Stimulated activated CD4-positive, alpha-beta T cell treated with anti-CD3 and anti-CD28 coated beads, Interleukin-1b, Interleukin-23, amount 100 ng/mL, for 1 hour (primary cell): ENCODE measurements around the gene MLPH.
A peak's percentile ranks its signal among the peaks of the same experiment; 100 is the strongest.

ENCODE experiments used
- DNase-seq, 2 donors: peaks; one replicate each; pipeline ENCODE4 v3.0.0-alpha.2; 2020; ENCODE audit warnings: low read depth in 2 of 2

The MLPH gene

DNA sequence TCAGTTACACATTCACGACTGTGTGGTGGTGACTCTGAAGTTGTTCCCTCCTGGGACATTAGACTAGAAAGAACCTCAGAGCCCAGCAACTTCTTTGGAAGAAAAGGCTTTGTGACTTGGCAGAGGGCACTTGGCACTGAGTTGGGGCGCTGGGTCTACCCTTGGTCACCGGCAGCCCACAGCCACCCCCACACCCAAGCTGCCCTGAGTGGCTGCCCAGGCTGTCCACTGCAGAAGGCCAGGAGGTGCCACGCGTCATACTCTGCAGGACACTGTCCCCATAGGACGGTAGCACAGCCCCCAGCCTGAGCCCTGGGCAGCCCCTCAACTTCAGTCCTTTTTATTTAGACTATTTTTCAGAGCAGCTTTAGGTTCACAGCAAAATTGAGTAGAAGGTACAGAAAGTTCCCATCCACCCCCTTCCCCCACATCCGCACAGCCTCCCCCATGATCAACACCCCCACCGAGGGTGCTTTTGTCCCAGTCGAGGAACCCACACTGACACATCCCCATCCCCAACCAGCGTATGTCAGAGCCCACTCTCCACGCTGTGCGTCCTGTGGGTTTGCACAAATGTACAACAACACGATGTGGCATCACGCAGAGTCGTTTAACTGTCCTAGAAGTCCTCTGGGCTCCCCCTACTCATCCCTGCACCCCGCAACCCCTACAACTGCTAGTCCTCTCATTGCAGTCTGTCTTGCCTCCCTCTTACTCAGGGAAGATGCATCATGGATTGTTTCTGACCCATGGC lies 80.4 kb downstream of the MLPH start:
- no peak for DNase-seq

DNA sequence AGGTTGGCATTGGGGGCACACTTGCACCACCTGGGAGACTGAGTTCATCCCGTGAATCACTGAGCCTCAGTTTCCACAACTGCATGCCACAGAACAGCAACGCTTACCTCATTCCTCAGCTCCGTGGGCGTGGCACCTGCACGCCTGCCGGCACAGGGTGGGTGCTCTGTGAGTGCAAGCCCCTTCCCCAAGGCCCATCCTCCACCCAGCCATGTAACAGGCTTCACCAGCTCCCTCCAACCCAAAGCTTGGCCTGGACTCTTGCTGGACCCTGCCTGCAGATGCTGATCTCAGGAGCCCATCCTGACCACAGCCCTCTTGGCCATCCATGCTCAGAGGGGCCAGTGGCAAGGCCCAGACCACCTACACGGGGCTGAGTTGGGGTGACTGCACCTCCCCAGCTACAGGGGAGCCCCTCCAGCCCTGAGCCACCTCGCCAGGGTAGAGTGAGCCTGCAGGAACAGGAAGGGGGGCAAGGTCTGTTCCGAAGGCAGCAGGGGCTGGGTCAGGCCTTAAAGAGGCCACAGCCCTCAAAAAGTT lies 81.1 kb downstream of the MLPH start:
- DNase-seq, result no peak

DNA sequence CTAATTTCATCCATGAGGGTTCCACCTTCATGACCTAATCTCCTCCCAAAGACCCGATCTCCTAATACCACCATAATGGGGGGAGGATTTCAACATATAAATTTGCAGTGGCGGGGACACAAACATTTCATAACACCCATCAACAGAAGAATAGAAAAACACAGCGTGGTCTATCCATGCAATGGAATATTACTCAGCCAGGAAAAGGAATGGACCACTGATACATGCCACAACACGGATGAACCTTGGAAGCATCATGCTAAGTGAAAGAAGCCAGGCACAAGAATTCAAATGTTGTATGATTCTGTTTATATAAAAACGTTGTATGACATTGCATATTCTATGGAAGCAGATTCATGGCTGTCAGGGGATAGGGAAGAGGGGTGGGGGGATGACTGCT lies 82.0 kb downstream of the MLPH start:
- no peak for DNase-seq

DNA sequence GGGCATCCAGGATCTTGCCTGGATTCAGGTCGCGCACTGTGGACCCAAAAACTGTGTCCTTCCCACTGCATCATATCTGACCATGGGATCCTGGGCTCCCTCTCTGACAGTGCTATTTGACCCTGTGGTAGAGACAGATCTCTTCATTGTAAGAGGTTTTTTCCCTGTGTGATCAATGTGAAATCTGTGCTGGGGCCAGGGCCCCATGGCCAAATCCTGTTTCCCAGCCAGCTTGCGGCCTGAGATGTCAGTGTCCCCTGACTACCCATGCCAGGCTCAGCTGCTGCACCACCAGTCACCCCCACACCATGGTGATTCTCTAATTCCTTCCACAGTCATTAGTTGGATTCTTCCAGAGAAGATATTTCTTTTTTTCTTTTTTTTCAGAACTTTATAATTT lies 82.8 kb downstream of the MLPH start:
- no peak for DNase-seq

DNA sequence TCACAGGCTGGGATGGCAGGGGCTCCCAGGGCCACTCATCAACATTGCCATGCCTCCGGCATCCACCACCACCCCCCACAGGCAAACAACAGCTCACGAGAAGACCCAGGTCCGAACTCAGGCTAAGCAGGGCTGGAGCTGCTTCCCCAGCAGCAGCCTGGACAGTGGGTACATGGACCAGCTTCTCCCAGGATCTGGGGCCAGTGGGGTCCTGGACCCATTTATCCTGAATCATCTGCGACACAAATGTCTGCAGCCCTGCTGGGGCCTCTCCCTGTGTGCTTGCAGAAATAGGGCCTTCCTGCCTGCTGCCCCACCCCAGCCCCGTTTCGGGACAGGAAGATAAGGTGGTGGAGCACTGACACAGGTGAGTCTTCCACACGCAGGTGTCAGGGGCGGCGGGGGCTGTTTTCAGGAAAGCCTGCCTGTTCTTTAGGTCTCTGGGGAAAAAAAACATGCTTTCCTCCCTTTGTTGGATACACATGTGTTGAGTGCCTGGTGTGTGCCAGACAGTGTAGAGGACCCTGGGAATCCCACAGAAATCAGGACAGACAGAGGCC lies 83.8 kb downstream of the MLPH start:
- no peak for DNase-seq

DNA sequence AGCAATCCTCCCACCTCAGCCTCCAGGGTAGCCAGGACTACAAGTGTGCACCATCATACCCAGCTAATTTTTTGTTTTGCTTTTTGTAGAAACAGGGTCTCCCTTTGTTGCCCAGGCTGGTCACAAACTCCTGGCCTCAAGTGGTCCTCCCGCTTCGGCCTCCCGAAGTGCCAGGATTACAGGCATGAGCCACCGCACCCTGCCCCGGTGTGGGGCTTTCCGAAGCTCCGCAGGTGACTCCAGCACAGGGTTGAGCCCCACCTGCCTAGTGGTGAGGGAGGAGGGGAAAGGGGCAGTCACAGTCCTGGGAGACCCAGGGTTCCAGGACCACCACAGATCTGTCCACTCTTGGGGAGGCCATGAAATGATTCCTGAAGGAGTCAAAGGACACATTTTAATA lies 84.5 kb downstream of the MLPH start:
- DNase-seq, result no peak

DNA sequence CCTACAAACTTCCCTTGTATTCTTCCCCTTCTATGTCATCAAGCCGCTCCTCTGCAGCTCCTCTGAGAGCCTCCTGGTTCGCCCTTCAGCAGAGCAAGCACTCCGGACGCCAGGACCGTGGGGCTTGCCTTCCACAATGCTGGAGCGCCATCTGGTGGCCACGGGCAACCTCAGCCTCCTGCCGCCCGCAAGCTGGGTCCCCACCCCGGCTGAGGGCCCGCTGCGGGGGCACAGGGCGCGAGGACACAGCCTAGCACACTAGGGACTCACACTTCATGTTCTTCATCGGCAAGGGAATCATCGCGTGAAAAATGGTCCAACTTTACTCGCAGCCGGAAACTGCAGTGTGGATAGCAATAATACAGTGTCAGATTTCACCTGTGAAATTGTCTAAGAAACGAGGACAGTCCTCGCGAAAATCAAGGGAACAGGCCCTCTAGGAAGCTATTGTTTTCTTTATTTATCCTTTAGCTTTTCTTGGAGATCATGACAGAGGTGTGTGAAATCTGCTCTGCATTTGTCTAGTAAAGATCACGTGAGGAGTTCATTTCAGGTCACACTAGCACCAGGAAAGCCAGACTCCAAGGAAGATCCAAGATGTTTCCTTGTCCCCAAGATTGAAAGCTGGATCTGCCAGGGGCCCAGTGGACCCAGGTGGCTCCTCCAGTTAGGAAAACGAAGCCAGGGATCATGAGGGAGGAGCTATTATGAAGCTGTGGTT lies 85.1 kb downstream of the MLPH start:
- DNase-seq, result peak; percentile 67 to 88

DNA sequence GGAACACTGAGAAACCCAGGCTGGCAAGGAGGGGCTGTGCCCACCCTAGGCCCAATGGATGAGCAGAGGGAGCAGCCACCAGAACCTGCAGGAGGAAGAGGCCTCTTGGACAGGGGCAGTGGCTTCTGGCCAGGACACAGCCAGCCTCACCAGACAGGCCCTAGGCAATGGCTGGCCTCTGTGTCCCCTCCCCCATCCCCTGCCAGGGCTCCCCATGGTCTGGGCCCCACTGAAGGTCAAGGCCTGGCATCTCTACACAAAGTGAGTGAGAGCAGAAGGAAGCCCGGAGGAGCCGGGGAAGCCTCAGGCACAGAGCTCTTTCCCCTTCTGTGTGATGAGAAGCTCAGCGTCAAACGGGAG lies 85.7 kb downstream of the MLPH start:
- DNase-seq, result no peak

DNA sequence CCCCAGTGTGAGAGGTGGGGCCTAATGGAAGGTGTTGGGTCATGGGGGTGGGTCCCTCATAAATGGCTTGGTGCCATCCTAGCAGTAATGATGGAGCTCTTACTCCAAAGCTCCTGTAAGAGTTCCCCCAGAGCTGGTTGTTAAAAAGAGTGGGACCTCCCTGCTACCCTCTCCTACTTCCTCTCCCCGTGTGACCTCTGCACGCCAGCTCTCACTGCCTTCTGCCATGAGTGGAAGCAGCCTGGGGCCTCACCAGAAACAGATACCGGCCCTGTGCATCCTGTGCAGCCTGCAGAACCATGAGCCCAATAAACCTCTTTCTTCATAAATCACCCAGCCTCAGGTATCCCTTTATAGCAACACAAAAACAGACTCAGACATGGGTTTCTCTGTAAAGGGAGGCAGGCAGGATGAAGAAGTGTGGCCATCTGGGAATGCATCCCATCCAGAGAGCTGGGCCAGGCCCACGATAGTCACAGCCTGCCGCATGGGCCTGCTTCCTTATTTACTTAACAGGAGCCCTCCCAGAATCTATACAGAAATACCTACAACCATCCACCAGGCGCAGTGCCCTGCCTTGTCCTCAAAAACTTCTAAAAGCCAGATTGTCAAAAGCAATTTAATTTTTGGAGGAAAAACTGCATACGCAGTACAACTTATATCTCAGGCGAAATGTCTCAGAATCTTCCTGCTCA lies 86.8 kb downstream of the MLPH start:
- no peak for DNase-seq

DNA sequence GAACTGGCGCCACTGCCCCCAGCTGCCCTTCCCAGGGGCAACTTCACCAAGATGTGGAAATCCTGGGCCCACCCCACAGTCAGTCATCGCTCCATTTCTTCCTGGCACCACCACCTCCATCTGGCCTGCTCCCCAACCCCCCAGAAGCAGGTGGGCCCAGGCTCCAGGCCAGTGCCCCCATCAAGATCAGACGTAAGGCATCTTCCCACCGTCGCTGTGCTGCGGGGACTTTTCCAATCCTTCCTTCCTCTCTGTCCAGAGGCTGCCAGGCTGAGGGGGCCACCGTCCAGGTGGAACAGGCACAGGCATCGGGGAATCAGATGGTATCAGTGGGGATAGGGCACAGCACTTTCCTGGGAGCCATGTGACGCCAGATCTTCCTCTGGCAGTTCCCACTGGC lies 87.4 kb downstream of the MLPH start:
- no peak for DNase-seq

DNA sequence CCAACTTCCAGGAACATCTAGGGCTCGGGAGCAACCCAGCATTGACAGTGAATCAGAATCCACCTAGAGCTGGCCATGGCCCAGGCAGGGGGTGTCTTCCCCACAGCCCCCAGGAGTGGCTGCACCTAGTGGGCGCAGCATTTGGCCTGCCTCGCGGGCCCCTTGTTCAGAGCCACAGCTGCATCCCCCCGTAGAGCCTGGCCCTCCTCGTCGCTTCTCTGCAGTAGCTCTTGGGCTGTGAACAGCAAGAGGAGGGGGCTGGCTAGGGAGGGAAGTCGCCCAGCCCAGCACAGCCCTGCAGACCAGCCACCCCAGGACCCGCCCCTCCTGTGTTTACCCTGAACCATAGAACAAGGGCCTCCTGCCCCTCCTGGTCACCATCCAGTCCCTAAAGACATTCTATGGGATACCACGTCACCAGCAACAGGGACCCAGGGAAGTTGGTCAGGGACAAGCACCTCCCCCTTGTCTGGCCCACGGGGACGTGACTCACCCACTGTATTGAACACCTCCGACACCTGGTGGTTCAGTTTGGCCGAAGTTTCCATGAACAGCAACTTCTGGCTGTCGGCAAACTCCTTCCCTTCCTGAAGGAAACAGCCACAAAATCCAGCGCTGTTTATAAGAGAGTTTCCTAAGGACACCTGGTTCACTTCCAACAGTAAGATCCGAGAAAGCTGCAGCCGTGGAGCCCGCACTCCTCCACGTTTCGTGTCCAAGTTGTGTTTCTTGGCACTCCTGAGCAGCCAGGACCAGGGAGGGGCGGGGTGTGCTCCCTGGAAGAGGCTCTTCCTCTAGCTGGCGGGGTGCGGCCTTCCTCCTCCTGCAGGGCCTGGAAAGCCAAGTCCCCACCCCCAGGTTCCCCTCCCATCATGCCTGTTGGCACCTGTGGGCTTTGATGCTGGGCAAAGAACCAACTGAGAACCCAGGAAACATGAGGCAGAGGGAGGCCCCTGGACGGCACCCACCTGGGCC lies 88.1 kb downstream of the MLPH start:
- no peak for DNase-seq

DNA sequence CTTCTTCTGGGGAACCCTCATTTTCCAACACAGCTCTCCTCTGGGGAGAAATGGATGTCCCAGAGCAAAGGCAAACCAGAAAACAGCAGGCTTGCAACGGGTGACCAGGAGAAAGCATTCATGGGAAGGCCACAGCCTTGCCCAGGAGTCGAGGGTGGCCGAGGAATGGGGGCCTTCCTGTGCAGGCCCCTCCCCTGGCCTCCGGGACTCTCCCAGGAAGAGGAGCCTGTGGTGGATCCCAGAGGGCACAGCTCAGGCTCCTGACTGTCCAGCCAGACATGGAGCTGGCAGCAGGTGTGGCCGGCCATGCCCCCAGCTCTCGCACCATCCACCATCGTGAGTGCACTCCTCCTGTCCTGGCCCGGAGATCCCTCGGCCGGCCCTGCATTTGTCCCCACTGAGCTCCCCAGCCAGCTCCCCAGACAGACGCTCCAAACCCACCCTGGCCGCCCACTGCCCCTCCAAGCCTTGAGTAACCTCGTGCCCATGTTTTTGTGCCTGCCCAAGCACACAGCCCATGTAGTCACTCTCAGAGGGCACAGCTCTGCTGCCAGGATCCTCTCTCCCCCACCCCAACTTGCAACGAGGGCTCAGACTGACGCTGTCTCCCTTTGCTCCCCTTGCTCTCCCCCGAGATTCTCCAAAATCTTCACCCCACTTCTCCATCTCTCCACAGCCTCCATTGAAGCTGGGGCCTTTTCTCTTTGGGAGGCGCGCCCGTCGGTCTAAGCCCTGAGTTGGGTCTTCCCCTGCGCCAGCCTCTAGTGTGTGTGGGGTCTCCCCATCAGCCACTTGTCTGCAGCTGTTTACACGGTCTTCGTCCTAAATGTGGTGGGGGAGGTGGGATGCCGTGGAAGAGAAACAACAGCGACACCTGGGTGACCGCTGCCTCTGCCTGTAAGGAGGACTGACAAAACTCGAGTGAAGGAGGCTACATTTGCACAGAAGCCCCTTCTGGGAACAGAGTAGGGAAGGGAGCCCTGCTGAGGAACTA lies 89.1 kb downstream of the MLPH start:
- no peak for DNase-seq

DNA sequence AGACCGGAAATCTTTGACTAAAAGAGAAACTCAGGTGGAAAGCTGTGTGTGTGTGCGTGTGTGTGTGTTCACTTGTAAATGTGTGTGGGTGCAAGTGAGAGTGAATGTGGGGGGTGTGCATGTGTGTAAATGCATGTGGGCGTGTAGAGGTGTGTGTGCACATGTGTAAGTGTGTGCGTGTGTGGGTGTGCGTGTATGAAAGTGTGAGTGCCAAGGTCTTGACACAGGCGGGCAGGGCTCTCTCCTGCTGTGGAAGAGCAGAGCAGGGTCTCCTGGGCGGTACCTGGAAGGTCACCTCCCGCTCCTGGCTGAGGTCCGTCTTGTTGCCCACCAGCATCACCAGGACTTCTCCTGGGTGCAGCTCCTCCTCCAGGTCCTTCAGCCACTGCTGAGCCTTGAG lies 89.9 kb downstream of the MLPH start:
- no peak for DNase-seq

DNA sequence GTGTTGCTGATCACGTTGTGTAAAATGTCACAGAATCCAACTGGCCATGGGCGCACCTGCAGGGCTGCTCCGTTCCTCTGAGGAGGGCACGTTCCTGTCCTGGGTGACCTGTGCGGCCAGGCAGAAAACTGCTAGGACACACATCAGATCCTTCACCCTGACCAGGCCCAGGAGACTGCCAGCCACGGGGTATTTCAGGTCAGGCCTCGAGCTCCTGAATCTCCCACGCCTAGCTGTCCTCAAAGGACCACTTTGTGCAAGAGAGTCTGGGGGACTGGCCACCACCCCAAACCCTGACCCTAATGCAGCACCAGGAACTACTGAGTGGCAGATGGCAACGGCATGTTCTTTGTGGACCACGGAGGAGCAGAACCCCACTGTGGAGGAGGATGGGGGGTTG lies 90.4 kb downstream of the MLPH start:
- DNase-seq, result no peak

DNA sequence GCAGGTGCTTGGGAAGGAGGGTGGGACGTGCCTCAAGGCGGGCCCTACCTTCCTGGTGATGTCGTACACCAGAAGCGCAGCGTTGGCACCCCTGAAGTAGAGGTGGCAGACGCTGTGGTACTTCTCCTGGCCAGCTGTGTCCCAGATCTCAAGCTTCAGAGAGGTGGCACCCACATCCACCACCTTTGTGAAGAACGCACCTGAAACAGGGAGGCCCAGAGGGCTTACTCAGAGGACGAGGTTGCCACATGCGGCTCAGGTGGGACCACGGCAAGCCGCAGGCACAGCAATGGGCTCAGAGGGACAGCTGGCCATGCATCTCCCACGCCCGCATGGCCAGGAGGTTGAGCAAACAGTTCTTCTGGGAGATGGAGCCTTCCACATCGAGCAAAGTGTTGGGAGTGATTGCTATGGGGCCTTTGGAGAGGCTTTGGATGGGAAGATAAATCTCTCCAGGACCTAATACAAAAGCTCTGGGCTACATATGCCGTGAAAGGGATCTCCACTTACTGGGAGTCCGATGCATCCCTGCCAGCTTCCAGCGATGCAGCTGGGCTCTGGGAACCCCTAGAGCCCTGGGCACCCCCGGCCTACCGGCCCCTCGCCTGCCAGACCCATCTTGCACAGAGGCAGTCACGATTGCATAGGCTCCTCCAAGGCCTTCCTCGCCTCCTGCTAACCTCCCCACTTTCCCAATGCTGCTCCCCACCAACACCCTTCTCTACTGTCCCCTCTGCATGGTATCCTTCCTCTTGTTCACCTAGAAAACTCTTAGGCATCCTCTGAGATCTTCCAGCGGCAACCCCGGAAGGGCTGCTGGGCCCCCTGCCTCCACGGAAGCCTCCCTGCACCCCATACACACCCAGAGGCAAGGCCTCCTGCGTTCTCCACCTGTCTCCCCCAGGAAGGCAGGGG lies 91.2 kb downstream of the MLPH start:
- DNase-seq, result no peak

DNA sequence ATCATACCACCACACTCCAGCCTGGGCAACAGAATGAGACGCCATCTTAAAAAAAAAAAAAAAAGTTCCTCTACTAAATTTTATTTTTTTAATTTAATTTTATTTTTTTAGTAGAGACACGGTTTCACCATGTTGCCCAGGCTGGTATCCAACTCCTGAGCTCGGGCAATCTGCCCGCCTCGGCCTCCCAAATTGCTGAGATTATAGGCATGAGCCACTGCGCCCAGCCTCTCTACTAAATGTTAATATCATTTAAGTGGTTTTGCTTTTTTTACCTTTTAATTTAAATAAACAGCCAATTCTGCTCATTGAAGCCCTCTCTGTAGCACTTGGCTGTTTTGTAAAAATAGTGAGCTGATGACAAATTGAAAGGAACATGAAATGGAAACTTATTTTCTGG lies 94.3 kb downstream of the MLPH start:
- DNase-seq, result no peak

DNA sequence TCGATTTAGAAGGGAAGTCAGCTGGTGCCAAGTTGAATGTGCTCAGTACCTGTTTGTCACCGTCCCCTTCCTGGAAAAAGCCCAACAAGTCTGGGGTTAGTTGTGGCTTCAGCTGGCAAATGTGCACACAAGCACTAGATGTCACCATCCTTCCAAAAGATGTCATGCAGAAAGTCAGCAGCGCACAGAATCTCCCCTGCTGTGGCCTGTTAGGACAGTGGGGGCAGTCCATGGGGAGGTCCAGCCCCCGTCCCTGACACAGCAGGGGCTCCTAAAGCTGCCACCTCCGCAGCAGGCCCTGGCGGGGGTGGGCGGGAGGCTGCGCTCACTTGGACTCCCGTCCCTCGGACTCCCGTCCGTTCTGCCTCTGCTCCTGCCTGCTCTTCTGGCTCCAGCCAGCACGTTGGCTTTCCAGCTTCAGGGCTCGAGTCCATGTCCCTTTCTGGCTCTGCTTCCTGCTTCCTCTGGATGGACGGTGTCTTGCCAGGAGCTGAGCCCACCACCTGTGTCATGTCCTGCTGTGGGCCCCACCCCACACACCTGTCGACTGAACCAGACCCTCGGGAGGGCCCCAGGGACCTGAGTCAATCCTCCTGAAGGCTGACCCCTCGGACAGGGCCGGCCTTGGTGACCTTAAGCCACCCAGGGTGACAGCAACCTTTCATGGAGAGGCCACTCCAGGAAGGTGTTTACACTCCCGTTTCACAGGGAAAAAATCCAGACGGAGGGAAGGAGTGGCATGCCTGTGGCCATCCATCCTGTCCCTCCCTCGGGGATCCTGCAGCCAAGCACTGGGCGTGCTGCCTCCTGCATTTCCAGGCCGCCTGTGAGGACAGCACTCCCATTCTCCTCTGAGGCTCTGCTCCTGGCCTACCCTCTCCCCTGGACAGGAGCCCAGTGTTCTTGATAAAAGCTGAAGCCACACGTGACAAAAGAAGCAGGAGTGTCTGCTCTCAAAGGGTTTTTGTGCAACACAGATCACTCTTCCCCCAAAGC lies 95.0 kb downstream of the MLPH start:
- no peak for DNase-seq
